ENCODE results near the gene SYT17. TPM values are rescaled to one million over a fixed set of nuclear protein-coding genes. Genes with fewer than 3 reads are reported as not detected.

Gene SYT17
- total and polyA plus RNA-seq, 12 donors = 0.20 to 1.3 (median 0.59) TPM

- no peak for ATAC-seq
- no peak for TF ChIP-seq CTCF (IDR thresholded peaks at IDR 0.05)
- Histone ChIP-seq H3K27me3 (no peaks in the 10 kb centered on the region), H3K36me3 (peaks cover 0 to 15% (median 0%) of the 10 kb centered on the region in 9 donors), H3K4me1 (no peaks in the 10 kb centered on the region), H3K27ac (no peak overlapping the region), H3K4me3 (no peak overlapping the region), H3K9me3 (peaks cover 0 to 33% (median 16%) of the 10 kb centered on the region in 11 donors)
- intact Hi-C loops (cut with DNase I) = no loop called here
- DNase-seq = no peak
- 88 to 91% methylated on average over 4 of the region's 4 CpGs for WGBS, 2 donors
Observed at GRCh38 chr16:19238406-19238805, 70.4 kb downstream of the SYT17 start.

- Histone ChIP-seq H3K4me3 (no peak overlapping the region), H3K36me3 (peaks cover 0 to 8% (median 0%) of the 10 kb centered on the region in 9 donors), H3K27me3 (no peaks in the 10 kb centered on the region), H3K27ac (no peak overlapping the region), H3K9me3 (peaks cover 0 to 30% (median 15%) of the 10 kb centered on the region in 11 donors), H3K4me1 (no peaks in the 10 kb centered on the region)
- DNase-seq (no peak), ATAC-seq (no peak)
- TF ChIP-seq CTCF (IDR thresholded peaks at IDR 0.05) = no peak
- intact Hi-C loops (cut with DNase I) = no loop called here
- 92 to 94% methylated on average over 13 of the region's 13 CpGs for WGBS, 2 donors
Observed at GRCh38 chr16:19239511-19240155, 71.6 kb downstream of the SYT17 start.

- no peaks in the 10 kb centered on the region for H3K27me3 ChIP-seq
- no peak overlapping the region for H3K27ac ChIP-seq
- no peak overlapping the region for H3K4me3 ChIP-seq
- H3K4me1 ChIP-seq = no peaks in the 10 kb centered on the region
- peaks cover 0 to 21% (median 6%) of the 10 kb centered on the region in 11 donors for H3K9me3 ChIP-seq
- 94 to 96% methylated on average over 7 of the region's 7 CpGs for WGBS, 2 donors
- intact Hi-C loops (cut with DNase I) = no loop called here
- DNase-seq (no peak), ATAC-seq (no peak)
- no peak for TF ChIP-seq CTCF (IDR thresholded peaks at IDR 0.05)
- no peaks in the 10 kb centered on the region for H3K36me3 ChIP-seq
Observed at GRCh38 chr16:19240494-19240893, 72.5 kb downstream of the SYT17 start.

GRCh38 chr16:19241512-19241911 lies 73.5 kb downstream of the SYT17 start:
- TF ChIP-seq CTCF (IDR thresholded peaks at IDR 0.05) = no peak

More at GRCh38 chr16:19241512-19241911, 73.5 kb downstream of the SYT17 start:
- H3K9me3 ChIP-seq = peaks cover 0 to 11% (median 0%) of the 10 kb centered on the region in 11 donors
- DNase-seq (no peak), ATAC-seq (no peak)
- no peaks in the 10 kb centered on the region for H3K36me3 ChIP-seq
- H3K4me3 ChIP-seq = no peak overlapping the region
- WGBS, 2 donors = 91 to 95% methylated on average over 11 of the region's 11 CpGs
- intact Hi-C loops (cut with DNase I) = no loop called here
- H3K27ac ChIP-seq = no peak overlapping the region
- no peaks in the 10 kb centered on the region for H3K4me1 ChIP-seq
- no peaks in the 10 kb centered on the region for H3K27me3 ChIP-seq
